Mesendoderm (in vitro differentiated cells): ENCODE data around the gene FSTL4.

Source experiments
- DNase-seq: peaks from one replicate; pipeline ENCODE4 v3.0.0; 2013
- H2AK5ac ChIP-seq: 2 replicates; pipeline ENCODE4 v1.6.1; 2013; ENCODE audit warnings: low read length, inconsistent platforms
- H2BK120ac ChIP-seq: 2 replicates; pipeline ENCODE4 v1.6.1; 2013; ENCODE audit warnings: low read depth, mild to moderate bottlenecking, low read length, moderate library complexity, mixed read lengths
- H2BK15ac ChIP-seq: replicated peaks from 2 replicates; pipeline ENCODE4 v1.6.1; 2013; ENCODE audit warnings: low read depth, mild to moderate bottlenecking, moderate library complexity
- H2BK5ac ChIP-seq: 2 replicates; pipeline ENCODE4 v1.6.1; 2013; ENCODE audit warnings: low read length, inconsistent platforms
- H3K18ac ChIP-seq: 2 replicates; pipeline ENCODE4 v1.6.1; 2013; ENCODE audit warnings: mild to moderate bottlenecking, low read length, mixed read lengths
- H3K23ac ChIP-seq: one replicate; pipeline ENCODE4 v1.6.1; 2013; ENCODE audit warnings: low read length
- H3K27ac ChIP-seq: 2 replicates; pipeline ENCODE4 v1.5.1; 2013; ENCODE audit warnings: low read depth, mild to moderate bottlenecking, inconsistent platforms, low read length, moderate library complexity
- H3K27me3 ChIP-seq: 2 replicates; pipeline ENCODE4 v1.6.1; 2013; ENCODE audit warnings: low read length, control low read depth, mild to moderate bottlenecking, inconsistent platforms; ENCODE audit not compliant: insufficient read depth, poor library complexity
- H3K36me3 ChIP-seq: 2 replicates; pipeline ENCODE4 v1.6.1; 2013; ENCODE audit warnings: low read length, inconsistent platforms; ENCODE audit not compliant: control insufficient read depth, insufficient read depth
- H3K4ac ChIP-seq: one replicate; pipeline ENCODE4 v1.6.1; 2013; ENCODE audit warnings: low read depth, mild to moderate bottlenecking, low read length, moderate library complexity
- H3K4me1 ChIP-seq: 2 replicates; pipeline ENCODE4 v1.6.1; 2013; ENCODE audit warnings: low read depth, low read length, inconsistent platforms; ENCODE audit not compliant: control insufficient read depth
- H3K4me2 ChIP-seq: 2 replicates; pipeline ENCODE4 v1.6.1; 2013; ENCODE audit warnings: low read length
- H3K4me3 ChIP-seq: 2 replicates; pipeline ENCODE4 v1.5.1; 2013; ENCODE audit warnings: mild to moderate bottlenecking, low read length
- H3K56ac ChIP-seq: one replicate; pipeline ENCODE4 v1.6.1; 2013; ENCODE audit warnings: low read length
- H3K79me1 ChIP-seq: 2 replicates; pipeline ENCODE4 v1.6.1; 2013; ENCODE audit warnings: low read length, inconsistent platforms
- H3K79me2 ChIP-seq: 2 replicates; pipeline ENCODE4 v1.6.1; 2013; ENCODE audit warnings: mild to moderate bottlenecking, low read length; ENCODE audit not compliant: control insufficient read depth, insufficient read depth
- H3K9ac ChIP-seq: 2 replicates; pipeline ENCODE4 v1.6.1; 2013; ENCODE audit warnings: low read length, inconsistent platforms
- H4K5ac ChIP-seq: one replicate; pipeline ENCODE4 v1.6.1; 2013; ENCODE audit warnings: low read length
- H4K8ac ChIP-seq: one replicate; pipeline ENCODE4 v1.6.1; 2013; ENCODE audit warnings: low read depth, mild to moderate bottlenecking, control low read depth, low read length, moderate library complexity
- WGBS: extraction: QIAGEN DNeasy Blood & Tissue Kit; methylation state at CpG from one replicate; pipeline ENCODE4 v1.1.7; 2013; ENCODE audit warnings: low lambda C conversion rate, missing lambda C conversion rate; ENCODE audit not compliant: insufficient coverage; ENCODE audit errors: extremely low coverage; 5-methylcytosine and 5-hydroxymethylcytosine counted together

FSTL4 gene

GRCh38 chr5:133387091-133387490 lies 225.2 kb downstream of the FSTL4 start:
- no peaks in the 10 kb centered on the region for H3K27me3 ChIP-seq
- no CpG with 5 or more reads among the region's 4 CpGs for WGBS
- H3K79me2 ChIP-seq = no peaks in the 10 kb centered on the region

GRCh38 chr5:133386662-133387061 lies 225.7 kb downstream of the FSTL4 start:
- no peak overlapping the region for H4K8ac ChIP-seq
- H3K79me1 ChIP-seq = no peaks in the 10 kb centered on the region
- no peaks in the 10 kb centered on the region for H3K4me1 ChIP-seq
- H3K79me2 ChIP-seq = no peaks in the 10 kb centered on the region
- H3K27me3 ChIP-seq = no peaks in the 10 kb centered on the region
- no peak for DNase-seq
- H3K36me3 ChIP-seq = no peaks in the 10 kb centered on the region
- H4K5ac ChIP-seq = no peak overlapping the region
- H3K23ac ChIP-seq = no peak overlapping the region
- H2BK120ac ChIP-seq = no peak overlapping the region
- no peak overlapping the region for H2BK5ac ChIP-seq
- no peak overlapping the region for H3K18ac ChIP-seq
- H3K9ac ChIP-seq = no peak overlapping the region
- H3K4me2 ChIP-seq = no peak overlapping the region
- H2AK5ac ChIP-seq = no peak overlapping the region
- no CpG with 5 or more reads among the region's 10 CpGs for WGBS
- H3K56ac ChIP-seq = no peak overlapping the region
- no peak overlapping the region for H3K4me3 ChIP-seq
- H3K4ac ChIP-seq = no peak overlapping the region
- no peak overlapping the region for H3K27ac ChIP-seq
- no peak overlapping the region for H2BK15ac ChIP-seq

More at GRCh38 chr5:133387091-133387490, 225.2 kb downstream of the FSTL4 start:
- Histone ChIP-seq H3K79me1 (no peaks in the 10 kb centered on the region), H3K27ac (no peak overlapping the region), H3K4ac (no peak overlapping the region), H2BK15ac (no peak overlapping the region), H3K9ac (no peak overlapping the region), H3K4me2 (no peak overlapping the region), H3K23ac (no peak overlapping the region), H2AK5ac (no peak overlapping the region), H3K56ac (no peak overlapping the region), H3K18ac (no peak overlapping the region), H4K5ac (no peak overlapping the region), H2BK5ac (no peak overlapping the region), H2BK120ac (no peak overlapping the region), H4K8ac (no peak overlapping the region), H3K4me1 (no peaks in the 10 kb centered on the region), H3K36me3 (no peaks in the 10 kb centered on the region), H3K4me3 (no peak overlapping the region)
- no peak for DNase-seq

- Histone ChIP-seq H2AK5ac (no peak overlapping the region), H3K23ac (no peak overlapping the region), H3K18ac (no peak overlapping the region), H3K9ac (no peak overlapping the region), H3K4ac (no peak overlapping the region), H3K27me3 (no peaks in the 10 kb centered on the region), H3K36me3 (no peaks in the 10 kb centered on the region), H3K79me1 (no peaks in the 10 kb centered on the region), H4K8ac (no peak overlapping the region), H3K4me3 (no peak overlapping the region), H3K56ac (no peak overlapping the region), H3K4me1 (no peaks in the 10 kb centered on the region), H2BK15ac (no peak overlapping the region), H4K5ac (no peak overlapping the region), H2BK120ac (no peak overlapping the region), H3K79me2 (no peaks in the 10 kb centered on the region), H3K27ac (no peak overlapping the region), H2BK5ac (no peak overlapping the region), H3K4me2 (no peak overlapping the region)
- no peak for DNase-seq
- no CpG with 5 or more reads among the region's 5 CpGs for WGBS
Measured at GRCh38 chr5:133385346-133385745, 227.0 kb downstream of the FSTL4 start.

- H3K79me1 ChIP-seq = no peaks in the 10 kb centered on the region
- no peaks in the 10 kb centered on the region for H3K36me3 ChIP-seq
- no peak overlapping the region for H3K23ac ChIP-seq
- WGBS = no CpG with 5 or more reads among the region's 9 CpGs
- no peaks in the 10 kb centered on the region for H3K4me1 ChIP-seq
- H4K5ac ChIP-seq = no peak overlapping the region
- H2BK120ac ChIP-seq = no peak overlapping the region
- H2BK5ac ChIP-seq = no peak overlapping the region
- no peak overlapping the region for H3K4ac ChIP-seq
- H2BK15ac ChIP-seq = no peak overlapping the region
- no peak overlapping the region for H4K8ac ChIP-seq
- H3K18ac ChIP-seq = no peak overlapping the region
- H3K4me3 ChIP-seq = no peak overlapping the region
- H3K9ac ChIP-seq = no peak overlapping the region
- no peaks in the 10 kb centered on the region for H3K27me3 ChIP-seq
- H3K4me2 ChIP-seq = no peak overlapping the region
- H3K27ac ChIP-seq = no peak overlapping the region
- no peak for DNase-seq
- H2AK5ac ChIP-seq = no peak overlapping the region
- H3K56ac ChIP-seq = no peak overlapping the region
- no peaks in the 10 kb centered on the region for H3K79me2 ChIP-seq
Measured at GRCh38 chr5:133384903-133385302, 227.4 kb downstream of the FSTL4 start.

- Histone ChIP-seq H3K79me2 (no peaks in the 10 kb centered on the region), H2AK5ac (no peak overlapping the region), H3K79me1 (no peaks in the 10 kb centered on the region)
Measured at GRCh38 chr5:133384120-133384855, 228.1 kb downstream of the FSTL4 start.

GRCh38 chr5:133383580-133383939 lies 228.8 kb downstream of the FSTL4 start:
- Histone ChIP-seq H3K36me3 (no peaks in the 10 kb centered on the region), H3K27me3 (no peaks in the 10 kb centered on the region), H4K5ac (no peak overlapping the region), H3K4me1 (no peaks in the 10 kb centered on the region), H3K4me2 (no peak overlapping the region), H3K79me2 (no peaks in the 10 kb centered on the region), H2BK120ac (no peak overlapping the region), H2BK15ac (no peak overlapping the region), H3K23ac (no peak overlapping the region), H3K18ac (no peak overlapping the region), H2BK5ac (no peak overlapping the region), H3K79me1 (no peaks in the 10 kb centered on the region), H3K4me3 (no peak overlapping the region), H2AK5ac (no peak overlapping the region), H4K8ac (no peak overlapping the region), H3K56ac (no peak overlapping the region), H3K9ac (no peak overlapping the region), H3K27ac (no peak overlapping the region), H3K4ac (no peak overlapping the region)
- WGBS = no CpG with 5 or more reads among the region's 9 CpGs
- no peak for DNase-seq

More at GRCh38 chr5:133384120-133384855, 228.1 kb downstream of the FSTL4 start:
- H4K8ac ChIP-seq = no peak overlapping the region
- H3K27ac ChIP-seq = no peak overlapping the region
- no peak for DNase-seq
- no peak overlapping the region for H2BK120ac ChIP-seq
- H3K27me3 ChIP-seq = no peaks in the 10 kb centered on the region
- no CpG with 5 or more reads among the region's 12 CpGs for WGBS
- H3K56ac ChIP-seq = no peak overlapping the region
- H3K23ac ChIP-seq = no peak overlapping the region
- no peak overlapping the region for H4K5ac ChIP-seq
- H3K18ac ChIP-seq = no peak overlapping the region
- H3K4me1 ChIP-seq = no peaks in the 10 kb centered on the region
- H2BK5ac ChIP-seq = no peak overlapping the region
- H3K4me3 ChIP-seq = no peak overlapping the region
- no peak overlapping the region for H3K9ac ChIP-seq
- H2BK15ac ChIP-seq = no peak overlapping the region
- no peak overlapping the region for H3K4ac ChIP-seq
- no peaks in the 10 kb centered on the region for H3K36me3 ChIP-seq
- no peak overlapping the region for H3K4me2 ChIP-seq
